Activated T-helper 2 cell treated with anti-CD3 and anti-CD28 coated beads, Interferon-gamma antibody, Interleukin-2, Interleukin-4, amounts not matched to agents 10 μg/mL and 5 μg/mL and 100 μg/mL, durations not matched to agents 14 hours and 24 hours and 36 hours (primary cell): Measurements from ENCODE around the gene TANC2. TPM values are rescaled to one million over a fixed set of nuclear protein-coding genes. Genes with fewer than 3 reads are reported as not detected.

Experiments used
- DNase-seq: peaks from one replicate; pipeline ENCODE4 v3.0.0; 2021; ENCODE audit warnings: low spot score
- H3K27ac Mint-ChIP-seq: one replicate; pipeline ENCODE4 v1.8.0; 2021; ENCODE audit warnings: mixed read lengths
- H3K27me3 Mint-ChIP-seq: one replicate; pipeline ENCODE4 v1.8.0; 2021; ENCODE audit warnings: low read depth, mixed read lengths
- H3K36me3 Mint-ChIP-seq: one replicate; pipeline ENCODE4 v1.8.0; 2021; ENCODE audit warnings: low read depth, mixed read lengths
- H3K4me1 Mint-ChIP-seq: one replicate; pipeline ENCODE4 v1.8.0; 2021; ENCODE audit warnings: low read depth, mixed read lengths
- H3K4me3 Mint-ChIP-seq: one replicate; pipeline ENCODE4 v1.8.0; 2021; ENCODE audit warnings: low read depth, mild to moderate bottlenecking, moderate library complexity, mixed read lengths
- H3K9me3 Mint-ChIP-seq: one replicate; pipeline ENCODE4 v1.8.0; 2021; ENCODE audit warnings: mixed read lengths
- intact Hi-C: fragments of 100-400 bp; cut with micrococcal nuclease; formaldehyde crosslinking; loops from one replicate; pipeline ENCODE4 v1.15.1; 2023
- total RNA-seq: library from RNA; stranded (reverse); gene quantifications from 2 replicates; pipeline ENCODE4 v1.2.3, GENCODE V29; 2022

The TANC2 gene
- total RNA-seq, 1 donor from 2014 or later, result 1.7 TPM

DNA sequence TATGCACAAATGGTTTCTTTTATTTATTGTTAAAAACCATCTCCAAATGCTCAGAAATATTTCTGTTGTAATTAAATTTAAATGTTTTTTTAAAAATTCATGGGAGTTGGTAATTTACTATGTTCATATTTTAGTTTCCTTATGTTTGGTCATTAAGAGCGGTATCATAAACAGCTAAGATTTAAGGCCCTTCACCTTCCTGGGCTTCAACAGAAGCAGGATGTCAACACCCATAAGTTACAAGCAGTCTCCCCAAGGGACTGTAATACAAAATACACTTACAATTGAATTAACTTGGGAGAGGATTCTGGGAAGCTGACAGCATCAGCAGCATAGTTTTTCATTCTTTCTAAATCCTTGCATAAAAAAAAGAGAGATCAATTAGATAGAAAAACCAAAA lies 30.9 kb upstream of the TANC2 start:
- no peak for DNase-seq
- Mint-ChIP-seq H3K4me3 (no peak overlapping the region), H3K27me3 (peaks cover 19% of the 10 kb centered on the region), H3K4me1 (no peaks in the 10 kb centered on the region), H3K27ac (no peak overlapping the region), H3K9me3 (peaks cover 5% of the 10 kb centered on the region), H3K36me3 (no peaks in the 10 kb centered on the region)
- intact Hi-C loops, result no loop called here

DNA sequence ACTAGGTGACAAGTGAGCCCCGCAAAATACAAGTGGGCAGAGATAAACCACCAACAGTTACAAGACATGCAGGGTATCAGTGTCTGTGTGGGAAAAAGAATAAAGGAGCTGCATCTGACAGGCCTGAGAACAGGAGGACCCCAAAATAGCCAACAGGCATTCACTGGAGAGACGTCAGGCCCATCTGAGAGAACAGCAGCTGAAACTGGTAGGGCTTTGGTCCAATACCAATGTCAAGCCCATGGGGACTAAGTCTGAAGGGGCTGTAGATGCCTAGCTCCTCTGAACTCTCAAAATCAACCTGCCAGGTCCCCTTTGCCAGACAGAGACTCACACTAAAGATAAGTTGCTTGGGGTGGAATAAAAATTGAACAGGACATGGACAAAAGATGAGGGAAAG lies 30.5 kb upstream of the TANC2 start:
- no peaks in the 10 kb centered on the region for H3K36me3 Mint-ChIP-seq
- DNase-seq, result no peak
- H3K4me3 Mint-ChIP-seq, result no peak overlapping the region
- H3K27me3 Mint-ChIP-seq, result peaks cover 19% of the 10 kb centered on the region
- H3K9me3 Mint-ChIP-seq, result peaks cover 5% of the 10 kb centered on the region
- no peak overlapping the region for H3K27ac Mint-ChIP-seq
- no peaks in the 10 kb centered on the region for H3K4me1 Mint-ChIP-seq
- intact Hi-C loops, result no loop called here

DNA sequence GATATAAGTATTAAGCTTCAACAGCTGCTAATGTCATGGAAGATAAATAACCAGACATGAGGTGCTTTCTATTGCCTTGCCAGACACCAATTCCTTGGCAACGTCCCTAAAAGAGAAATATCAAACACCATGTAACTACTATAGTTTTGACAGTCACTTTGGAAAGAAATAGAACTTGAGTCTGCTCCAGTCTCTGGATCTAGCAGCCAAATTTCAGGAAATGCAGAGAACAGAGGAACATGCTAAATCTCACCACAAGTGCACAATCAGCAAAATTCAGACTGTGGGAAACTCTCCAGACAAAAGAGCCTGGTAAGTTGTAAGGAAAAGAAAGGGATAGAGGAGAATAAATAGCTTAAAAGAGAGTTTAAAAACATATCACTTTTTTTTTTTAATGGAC lies 28.4 kb upstream of the TANC2 start:
- no peak for DNase-seq
- intact Hi-C loops, result no loop called here
- Mint-ChIP-seq H3K36me3 (no peaks in the 10 kb centered on the region), H3K4me1 (no peaks in the 10 kb centered on the region), H3K9me3 (peaks cover 18% of the 10 kb centered on the region), H3K27ac (no peak overlapping the region), H3K4me3 (no peak overlapping the region), H3K27me3 (peaks cover 26% of the 10 kb centered on the region)

DNA sequence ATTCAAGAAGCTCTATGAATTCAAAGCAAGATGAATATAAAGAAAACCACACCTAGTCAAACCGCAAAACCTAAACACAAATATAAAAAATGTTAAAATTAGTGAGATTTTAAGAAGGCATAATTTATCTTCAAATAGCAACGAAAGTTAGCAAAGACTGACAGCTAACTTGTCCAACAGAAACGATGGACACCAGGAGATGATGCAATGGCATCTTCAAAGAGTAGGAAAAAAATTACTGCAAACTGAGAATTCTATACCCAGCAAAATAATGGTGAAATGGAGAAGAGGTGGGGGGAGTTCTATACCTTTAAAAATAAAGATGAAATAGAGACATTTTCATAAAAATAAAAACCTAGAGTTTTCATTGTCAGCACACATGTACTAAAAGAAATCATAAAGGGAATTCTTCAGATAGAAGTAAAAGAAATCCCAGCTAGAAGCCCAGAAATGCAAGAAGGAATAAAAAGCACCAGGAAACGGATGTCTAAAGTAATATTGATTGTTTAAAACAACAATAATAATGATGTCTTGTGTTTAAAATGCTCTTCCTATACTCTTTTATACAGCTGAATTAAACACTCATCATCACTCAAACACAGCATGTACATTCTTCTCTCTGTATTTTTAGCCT lies 24.6 kb upstream of the TANC2 start:
- Mint-ChIP-seq H3K27ac (no peak overlapping the region), H3K4me1 (no peaks in the 10 kb centered on the region), H3K9me3 (peaks cover 18% of the 10 kb centered on the region), H3K4me3 (no peak overlapping the region), H3K36me3 (no peaks in the 10 kb centered on the region), H3K27me3 (peaks cover 19% of the 10 kb centered on the region)
- no peak for DNase-seq
- intact Hi-C loops, result no loop called here

DNA sequence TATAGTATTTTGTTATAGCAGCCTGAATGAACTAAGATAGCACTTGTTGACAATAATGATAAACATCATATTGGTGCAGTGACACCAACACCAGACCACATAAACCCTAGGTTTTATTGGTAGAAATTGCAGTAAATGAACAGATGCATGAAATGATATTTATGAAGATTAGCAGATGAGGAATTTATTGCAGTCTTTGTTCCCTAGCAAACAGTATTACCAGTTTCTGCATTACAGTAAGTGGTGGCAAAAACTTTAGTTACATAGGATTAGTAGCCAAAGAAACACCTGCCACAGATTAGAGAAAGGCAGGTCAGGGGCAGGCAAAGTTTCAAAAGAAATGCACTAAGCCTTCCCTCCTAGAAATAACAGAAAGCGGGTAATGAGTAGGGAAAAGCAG lies 17.7 kb upstream of the TANC2 start:
- intact Hi-C loops, result no loop called here
- H3K4me1 Mint-ChIP-seq, result no peaks in the 10 kb centered on the region
- no peaks in the 10 kb centered on the region for H3K36me3 Mint-ChIP-seq

DNA sequence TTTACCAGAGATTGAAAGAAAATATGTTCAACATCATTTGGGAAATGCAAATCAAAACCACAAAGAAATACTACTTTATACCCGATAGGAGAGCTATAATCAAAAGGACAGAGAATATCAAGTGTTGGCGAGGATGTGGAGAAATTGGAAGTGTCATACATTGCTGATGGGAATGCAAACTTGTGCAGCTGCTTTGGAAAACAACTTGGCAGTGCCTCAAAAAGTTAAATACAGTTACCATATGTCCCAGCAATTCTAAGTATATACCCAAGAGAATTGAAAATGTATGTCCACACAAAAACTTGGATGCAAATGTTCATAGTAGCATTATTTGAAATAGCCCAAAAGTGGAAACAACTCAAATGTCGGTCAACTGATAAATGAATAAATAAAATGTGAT lies 17.0 kb upstream of the TANC2 start:
- no peaks in the 10 kb centered on the region for H3K9me3 Mint-ChIP-seq
- no peaks in the 10 kb centered on the region for H3K36me3 Mint-ChIP-seq
- no peaks in the 10 kb centered on the region for H3K4me1 Mint-ChIP-seq
- peaks cover 26% of the 10 kb centered on the region for H3K27me3 Mint-ChIP-seq
- H3K27ac Mint-ChIP-seq, result no peak overlapping the region
- no peak overlapping the region for H3K4me3 Mint-ChIP-seq
- intact Hi-C loops, result no loop called here
- DNase-seq, result no peak

More for the DNA sequence above, 17.7 kb upstream of the TANC2 start:
- no peak overlapping the region for H3K4me3 Mint-ChIP-seq
- H3K27me3 Mint-ChIP-seq, result peaks cover 25% of the 10 kb centered on the region
- DNase-seq, result no peak
- H3K9me3 Mint-ChIP-seq, result no peaks in the 10 kb centered on the region
- H3K27ac Mint-ChIP-seq, result no peak overlapping the region

DNA sequence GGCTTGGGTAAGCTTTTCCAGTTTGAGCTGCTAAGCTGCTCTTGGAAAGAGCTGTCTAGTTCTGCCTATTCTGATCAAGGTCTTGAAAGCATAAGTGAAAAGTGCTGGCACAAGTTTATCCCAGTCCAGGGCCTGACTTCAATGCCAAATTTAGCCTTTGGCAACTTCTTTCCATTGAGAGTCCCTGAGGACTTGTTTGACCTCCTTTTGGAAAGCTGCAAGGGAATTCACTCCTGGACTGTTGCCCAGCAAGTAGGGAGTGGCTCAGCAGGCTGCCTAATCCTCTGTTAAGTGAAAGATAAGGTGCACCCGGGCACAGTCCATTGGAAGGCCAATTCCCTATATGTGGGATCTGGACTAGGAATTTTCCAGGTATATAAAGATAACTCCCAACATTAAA lies 16.0 kb upstream of the TANC2 start:
- H3K27ac Mint-ChIP-seq, result no peak overlapping the region

DNA sequence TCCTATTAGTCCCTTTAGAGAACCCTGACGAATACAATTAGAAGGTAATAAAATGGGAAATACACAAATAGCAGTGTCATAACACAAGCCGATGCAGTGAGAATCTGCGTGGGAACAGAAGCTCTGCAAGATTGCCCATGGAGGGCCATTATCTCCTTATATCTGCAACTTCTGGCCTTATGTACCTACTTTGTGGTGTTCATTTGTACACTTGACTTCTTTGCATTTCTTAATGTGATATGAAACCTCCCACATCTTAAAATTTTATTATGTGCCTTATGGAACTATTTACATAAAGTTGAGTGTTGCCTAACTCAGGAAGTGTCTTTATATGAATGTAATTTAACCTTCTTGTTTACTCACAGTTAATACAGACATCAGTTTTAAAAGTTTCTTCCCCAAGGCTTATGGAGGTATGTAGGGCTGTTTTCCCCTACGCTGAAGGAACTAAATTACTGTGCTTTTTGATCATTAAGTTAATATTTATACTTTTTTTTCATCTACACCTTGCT lies 10.1 kb upstream of the TANC2 start:
- intact Hi-C loops, result no loop called here
- H3K4me1 Mint-ChIP-seq, result no peaks in the 10 kb centered on the region
- no peak overlapping the region for H3K27ac Mint-ChIP-seq
- no peak for DNase-seq
- H3K4me3 Mint-ChIP-seq, result no peak overlapping the region
- H3K9me3 Mint-ChIP-seq, result no peaks in the 10 kb centered on the region
- no peaks in the 10 kb centered on the region for H3K36me3 Mint-ChIP-seq
- peaks cover 27% of the 10 kb centered on the region for H3K27me3 Mint-ChIP-seq

More for the DNA sequence above, 16.0 kb upstream of the TANC2 start:
- intact Hi-C loops, result no loop called here
- Mint-ChIP-seq H3K27me3 (peaks cover 25% of the 10 kb centered on the region), H3K9me3 (no peaks in the 10 kb centered on the region), H3K4me3 (no peak overlapping the region), H3K4me1 (no peaks in the 10 kb centered on the region), H3K36me3 (no peaks in the 10 kb centered on the region)
- no peak for DNase-seq

DNA sequence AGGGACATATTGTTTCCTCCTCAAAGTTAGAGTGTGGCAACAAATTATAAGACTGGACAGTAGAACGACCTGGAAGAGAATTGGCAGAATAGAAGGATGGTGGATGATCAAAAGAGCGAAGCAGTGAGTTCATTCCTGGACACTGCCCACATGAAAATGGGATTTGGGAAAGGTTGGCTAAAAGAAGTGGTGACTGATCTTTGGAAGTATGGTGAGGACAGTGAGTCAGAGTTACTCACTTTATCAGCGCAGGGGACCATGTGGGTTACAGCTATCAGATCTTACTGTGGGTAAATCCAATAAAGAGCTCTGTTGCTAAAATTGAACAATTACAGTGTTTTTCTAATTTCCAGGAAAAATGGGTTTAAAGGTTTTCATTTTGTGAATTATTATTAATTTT lies 2.7 kb upstream of the TANC2 start:
- Mint-ChIP-seq H3K4me1 (peaks cover 27% of the 10 kb centered on the region), H3K27me3 (peaks cover 69% of the 10 kb centered on the region), H3K36me3 (no peaks in the 10 kb centered on the region), H3K4me3 (no peak overlapping the region), H3K9me3 (no peaks in the 10 kb centered on the region), H3K27ac (no peak overlapping the region)
- intact Hi-C loops, result no loop called here
- DNase-seq, result no peak

DNA sequence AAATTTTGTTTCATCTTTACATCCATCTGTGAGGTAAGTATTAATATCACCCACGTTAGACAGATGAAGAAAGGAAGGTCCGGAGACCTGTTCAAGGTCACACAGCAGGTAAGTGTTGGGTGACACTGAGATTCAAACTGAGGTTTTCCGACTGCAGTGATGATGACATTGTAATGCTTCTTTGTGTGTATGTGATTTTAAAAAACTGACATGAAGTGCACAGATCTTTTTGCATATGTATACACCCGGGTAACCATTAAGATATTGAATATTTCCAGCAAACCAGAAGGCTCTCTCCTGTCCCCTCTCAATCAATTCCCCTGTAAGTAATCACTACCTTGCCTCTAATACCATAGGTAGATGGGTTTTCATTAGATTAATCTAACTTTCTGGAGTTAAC lies 1.5 kb upstream of the TANC2 start:
- Mint-ChIP-seq H3K27me3 (peaks cover 74% of the 10 kb centered on the region), H3K36me3 (no peaks in the 10 kb centered on the region), H3K4me3 (peak overlapping the region; percentile 6), H3K27ac (no peak overlapping the region), H3K9me3 (no peaks in the 10 kb centered on the region), H3K4me1 (peaks cover 33% of the 10 kb centered on the region)
- intact Hi-C loops, result no loop called here
- no peak for DNase-seq

DNA sequence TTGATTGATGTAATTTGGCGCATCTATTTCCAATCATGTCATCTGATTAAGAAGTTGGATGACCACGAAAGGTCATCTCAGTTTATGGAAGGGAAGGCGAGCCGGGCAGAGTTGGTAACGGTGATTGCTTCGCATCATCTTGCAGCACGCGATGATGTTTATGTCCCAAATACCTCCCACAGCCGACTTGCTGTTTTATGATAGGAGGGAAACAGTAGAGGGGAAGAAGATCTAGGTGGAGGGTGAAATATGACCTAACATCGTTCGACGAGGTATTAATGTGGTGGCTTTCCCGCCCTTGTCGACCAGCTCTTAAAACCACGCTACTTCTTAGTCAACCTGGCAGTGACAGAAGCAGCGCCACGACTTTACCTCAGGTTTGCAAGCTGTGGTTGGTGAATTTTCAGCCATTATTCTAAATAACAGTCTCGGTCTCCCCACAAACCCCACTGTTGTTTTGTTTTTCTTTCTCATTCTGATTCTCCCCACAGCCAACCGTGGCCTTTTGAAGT lies 805 bp upstream of the TANC2 start:
- Mint-ChIP-seq H3K9me3 (no peaks in the 10 kb centered on the region), H3K4me3 (peak overlapping the region; percentile 71), H3K27ac (peak overlapping the region; percentile 80), H3K4me1 (peaks cover 33% of the 10 kb centered on the region), H3K27me3 (peaks cover 70% of the 10 kb centered on the region), H3K36me3 (no peaks in the 10 kb centered on the region)
- intact Hi-C loops, result loop anchor here (1.0 to 5.0 kb wide), 4 partner anchors 241 to 903 kb away; no protein-coding TSS in a partner anchor
- peak; percentile 46 for DNase-seq

DNA sequence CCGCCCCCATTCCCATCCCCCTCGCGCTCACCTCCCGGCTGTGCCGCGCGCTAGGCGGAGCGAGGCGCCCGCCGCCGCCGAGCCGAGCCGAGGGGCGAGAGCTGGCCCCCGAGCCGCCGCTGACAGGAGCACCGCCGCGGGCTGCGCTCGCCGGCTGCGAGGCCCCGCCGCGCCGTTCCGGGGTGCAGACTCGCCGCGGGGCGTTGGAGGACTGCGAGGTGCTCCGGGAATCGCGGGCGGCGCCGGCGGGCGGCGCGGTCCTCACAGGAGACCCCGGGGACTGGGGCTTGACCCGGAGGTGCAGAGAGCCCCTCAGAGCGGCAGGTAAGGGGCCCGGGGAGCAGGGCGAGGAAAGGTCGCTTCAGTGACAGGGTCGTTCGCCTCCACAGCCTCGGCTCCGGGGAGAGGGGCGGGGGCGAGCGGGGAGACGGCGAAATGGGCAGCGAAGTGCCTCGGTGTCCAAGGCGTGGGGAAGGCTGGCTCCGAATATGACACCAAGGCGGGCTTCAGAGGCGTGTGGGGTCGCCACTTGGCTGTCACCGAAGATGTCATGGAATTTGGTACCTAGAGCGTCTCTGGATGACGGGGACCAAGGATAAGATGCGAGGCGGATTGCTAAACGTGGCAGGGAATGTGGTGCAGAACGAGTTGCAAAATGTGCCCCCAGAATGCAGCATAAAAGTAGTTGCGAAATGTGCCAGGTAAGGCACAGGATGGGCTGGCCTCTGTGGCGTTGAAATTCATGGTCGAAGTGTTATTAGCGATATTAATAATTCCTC lies 580 bp downstream of the TANC2 start:
- no peak overlapping the region for H3K27ac Mint-ChIP-seq
- H3K4me1 Mint-ChIP-seq, result peaks cover 33% of the 10 kb centered on the region
- DNase-seq, result peak; percentile 40
- no peaks in the 10 kb centered on the region for H3K36me3 Mint-ChIP-seq
- intact Hi-C loops, result loop anchor here (5.0 kb wide), 2 partner anchors 414 to 904 kb away; no protein-coding TSS in a partner anchor
- peaks cover 67% of the 10 kb centered on the region for H3K27me3 Mint-ChIP-seq
- H3K9me3 Mint-ChIP-seq, result no peaks in the 10 kb centered on the region
- peak overlapping the region; percentile 74 for H3K4me3 Mint-ChIP-seq

DNA sequence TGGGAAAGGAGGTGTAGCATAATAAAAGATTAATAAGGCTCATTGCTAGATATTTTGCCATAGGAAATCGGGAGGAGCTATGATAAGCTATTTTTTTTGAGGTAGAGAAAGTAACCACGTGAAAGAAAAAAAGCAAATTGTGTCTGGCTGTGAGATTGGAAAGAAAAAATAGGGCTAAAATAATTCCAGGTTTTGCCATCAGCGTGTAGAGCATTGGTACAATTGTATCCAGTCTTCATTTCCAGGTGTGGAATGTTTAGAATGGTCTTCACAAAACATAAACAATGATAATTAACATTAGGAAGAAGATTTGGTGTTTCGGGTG lies 1.1 kb downstream of the TANC2 start:
- no peak for DNase-seq
- H3K9me3 Mint-ChIP-seq, result no peaks in the 10 kb centered on the region
- H3K4me3 Mint-ChIP-seq, result peak overlapping the region; percentile 74
- H3K27ac Mint-ChIP-seq, result no peak overlapping the region
- H3K27me3 Mint-ChIP-seq, result peaks cover 61% of the 10 kb centered on the region
- no peaks in the 10 kb centered on the region for H3K36me3 Mint-ChIP-seq
- H3K4me1 Mint-ChIP-seq, result peaks cover 33% of the 10 kb centered on the region
- intact Hi-C loops, result loop anchor here (5.0 kb wide), 2 partner anchors 415 to 905 kb away; no protein-coding TSS in a partner anchor
